HepG2 (cell line): Measurements from ENCODE around the gene STK39. TPM values are rescaled to one million over a fixed set of nuclear protein-coding genes. Genes with fewer than 3 reads are reported as not detected.

Source experiments
- CEBPG ChIP-seq: IDR thresholded peaks from 2 replicates; pipeline ENCODE4 v1.6.1; 2016
- DMTF1 ChIP-seq: sonication (generic); formaldehyde crosslinking; IDR thresholded peaks from 2 replicates; pipeline ENCODE4 v1.4.0; 2020; ENCODE audit warnings: mild to moderate bottlenecking, missing genetic modification reagents
- FOXO1 ChIP-seq: sonication (generic); formaldehyde crosslinking; IDR thresholded peaks from 2 replicates; pipeline ENCODE4 v1.4.0; 2020; ENCODE audit warnings: missing genetic modification reagents
- HHEX ChIP-seq: IDR thresholded peaks from 2 replicates; pipeline ENCODE4 v1.6.1; 2016; ENCODE audit warnings: control low read depth
- HOXD1 ChIP-seq: sonication (generic); formaldehyde crosslinking; IDR thresholded peaks from 2 replicates; pipeline ENCODE4 v1.5.0; 2020; ENCODE audit warnings: missing genetic modification reagents
- IRF9 ChIP-seq: sonication (generic); formaldehyde crosslinking; IDR thresholded peaks from 2 replicates; pipeline ENCODE4 v1.8.0; 2022; ENCODE audit warnings: missing genetic modification reagents, mild to moderate bottlenecking, borderline replicate concordance
- KDM5B ChIP-seq: sonication (generic); formaldehyde crosslinking; IDR thresholded peaks from 2 replicates; pipeline ENCODE4 v1.4.0; 2020; ENCODE audit warnings: missing genetic modification reagents, mild to moderate bottlenecking, borderline replicate concordance
- KMT2B ChIP-seq: IDR thresholded peaks from 2 replicates; pipeline ENCODE4 v1.6.1; 2016; ENCODE audit warnings: missing genetic modification reagents, missing compliant biosample characterization
- MAZ ChIP-seq, 2 experiments: sonication (generic) in 1 of 2; formaldehyde crosslinking in 1 of 2; IDR thresholded peaks; 2 replicates each; pipeline versions ENCODE4 v1.5.0 to v1.6.1; 2012 to 2020; ENCODE audit warnings: low read depth in 2 of 2, mild to moderate bottlenecking in 2 of 2, borderline replicate concordance in 1 of 2, improper control_type of control experiment in 1 of 2, low read length in 1 of 2, missing genetic modification reagents in 1 of 2, moderate library complexity in 1 of 2
- NR3C1 ChIP-seq: sonication (generic); formaldehyde crosslinking; IDR thresholded peaks from 2 replicates; pipeline ENCODE4 v1.4.0; 2020; ENCODE audit warnings: missing genetic modification reagents
- TAF1 ChIP-seq: sonication (generic); formaldehyde crosslinking; IDR thresholded peaks from 2 replicates; pipeline ENCODE4 v1.4.0; 2020; ENCODE audit warnings: missing genetic modification reagents
- USF2 ChIP-seq, 2 experiments: sonication (generic) in 1 of 2; formaldehyde crosslinking in 1 of 2; IDR thresholded peaks; 2 replicates each; pipeline versions ENCODE4 v1.5.1 to v1.6.1; 2011 to 2020; ENCODE audit warnings: borderline replicate concordance in 1 of 2, low read depth in 1 of 2, low read length in 1 of 2, mild to moderate bottlenecking in 1 of 2, missing genetic modification reagents in 1 of 2, moderate library complexity in 1 of 2
- ZBTB46 ChIP-seq: sonication (generic); formaldehyde crosslinking; IDR thresholded peaks from 2 replicates; pipeline ENCODE4 v1.4.0; 2020; ENCODE audit warnings: mild to moderate bottlenecking, missing genetic modification reagents, borderline replicate concordance
- ZIK1 ChIP-seq: sonication (generic); formaldehyde crosslinking; IDR thresholded peaks from 2 replicates; pipeline ENCODE4 v1.5.0; 2020; ENCODE audit warnings: mild to moderate bottlenecking, low read depth, missing genetic modification reagents, borderline replicate concordance
- ZMYM3 ChIP-seq: sonication (generic); formaldehyde crosslinking; IDR thresholded peaks from 2 replicates; pipeline ENCODE4 v1.5.1; 2020; ENCODE audit warnings: mild to moderate bottlenecking, missing genetic modification reagents
- ZNF274 ChIP-seq: sonication (generic); formaldehyde crosslinking; IDR thresholded peaks from 2 replicates; pipeline ENCODE4 v1.5.1; 2020; ENCODE audit warnings: mild to moderate bottlenecking, missing genetic modification reagents
- ZNF317 ChIP-seq: sonication (generic); formaldehyde crosslinking; IDR thresholded peaks from 2 replicates; pipeline ENCODE4 v1.5.0; 2020; ENCODE audit warnings: mild to moderate bottlenecking, missing genetic modification reagents
- ZNF550 ChIP-seq: sonication (generic); formaldehyde crosslinking; IDR thresholded peaks from 2 replicates; pipeline ENCODE4 v1.4.0; 2020; ENCODE audit warnings: mild to moderate bottlenecking, missing genetic modification reagents, borderline replicate concordance
- polyA plus RNA-seq, 8 experiments: library from polyadenylated mRNA; depleted of rRNA in 3 of 8; stranded (reverse) in 7 of 8; unstranded in 1 of 8; fragments of >200 nt; fragmentation: Illumina TruSeq in 4 of 8; extraction: Trizol in 4 of 8; gene quantifications; 2 replicates each; pipeline versions ENCODE4 v1.2.1 to v1.2.3, GENCODE V29; 2011 to 2016; ENCODE audit warnings: low read depth in 4 of 8, missing spikeins in 1 of 8, mixed read lengths in 1 of 8; ENCODE audit not compliant: insufficient read depth in 1 of 8
- total RNA-seq, 5 experiments: library from RNA; depleted of rRNA; stranded (reverse); fragments of >200 nt; fragmentation: Illumina TruSeq; extraction: Trizol; gene quantifications; 2 replicates each; pipeline ENCODE4 v1.2.3, GENCODE V29; 2016; ENCODE audit warnings: low read depth in 1 of 5
- TF ChIP-seq, protein P1 (sequence below): sonication (generic); formaldehyde crosslinking; IDR thresholded peaks from 2 replicates; pipeline ENCODE4 v1.4.0; 2020; ENCODE audit warnings: mild to moderate bottlenecking, missing genetic modification reagents

STK39 gene
- total and polyA plus RNA-seq, 2 of the 13 experiments (the other 11 are each of a cell fraction or from before 2014, with no cell fraction given) = 27.3 to 38.4 TPM

DNA sequence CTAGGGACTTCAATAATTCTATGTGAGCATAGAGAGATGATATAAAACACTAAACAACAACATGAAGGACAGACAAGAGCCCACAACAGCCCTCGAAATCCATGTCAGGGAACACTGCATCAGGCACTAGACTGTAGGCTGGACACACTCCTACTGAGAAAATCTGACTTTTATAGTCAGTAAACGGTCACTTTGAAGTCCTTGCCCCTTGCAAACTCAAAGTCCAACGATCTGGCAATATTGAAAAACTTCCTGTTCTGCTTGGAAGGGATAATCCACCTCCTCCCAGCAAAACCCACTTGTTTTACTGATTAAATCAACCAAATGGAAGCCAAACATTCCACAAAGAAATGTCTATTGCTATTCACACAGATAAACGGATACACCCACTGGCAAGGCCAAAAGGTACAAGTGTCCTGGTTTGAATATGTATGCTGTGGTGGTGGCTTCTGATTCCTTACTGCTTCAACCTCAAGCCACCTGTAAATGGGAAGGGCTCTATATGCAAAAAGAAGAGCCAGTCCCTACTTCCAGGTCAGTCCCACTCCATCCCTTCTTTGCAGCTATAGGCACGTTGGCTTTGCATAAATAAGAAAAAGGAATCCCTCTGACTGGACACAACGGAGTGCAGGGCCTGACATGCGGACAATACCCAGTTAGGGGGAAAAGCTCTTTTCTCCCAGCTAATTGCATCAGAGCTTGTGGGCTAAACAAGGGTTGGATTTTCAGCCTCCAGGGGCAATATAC lies 56.6 kb downstream of the STK39 start (continued):
- TF ChIP-seq ZMYM3 (CRISPR knock-in tag) (peak; percentile 58; the same call in 1 of the 2 replicates), ZIK1 (CRISPR knock-in tag) (no peak), DMTF1 (CRISPR knock-in tag) (no peak), NR3C1 (CRISPR knock-in tag) (no peak), MAZ (IDR thresholded peaks at IDR 0.05; ENCODE audit: borderline replicate concordance, low read depth, low read length) (no peak), MAZ (CRISPR knock-in tag; IDR thresholded peaks at IDR 0.05; ENCODE audit: low read depth) (peak; percentile 77), USF2 (IDR thresholded peaks at IDR 0.05; ENCODE audit: low read depth, low read length) (no peak), USF2 (CRISPR knock-in tag; IDR thresholded peaks at IDR 0.05; ENCODE audit: borderline replicate concordance) (no peak), HOXD1 (peak; percentile 77), IRF9 (no peak), ZNF550 (CRISPR knock-in tag) (no peak), ZNF274 (CRISPR knock-in tag) (no peak), CEBPG (CRISPR knock-in tag) (peak; percentile 71), KMT2B (CRISPR knock-in tag) (peak; percentile 55), TAF1 (CRISPR knock-in tag) (peak; percentile 32; the same call in 1 of the 2 replicates), ZNF317 (peak; percentile 54; the same call in 1 of the 2 replicates), HHEX (CRISPR knock-in tag) (peak; percentile 73), ZBTB46 (CRISPR knock-in tag) (no peak), FOXO1 (CRISPR knock-in tag) (peak; percentile 90), KDM5B (CRISPR knock-in tag) (no peak)
- TF ChIP-seq, protein P1, sequence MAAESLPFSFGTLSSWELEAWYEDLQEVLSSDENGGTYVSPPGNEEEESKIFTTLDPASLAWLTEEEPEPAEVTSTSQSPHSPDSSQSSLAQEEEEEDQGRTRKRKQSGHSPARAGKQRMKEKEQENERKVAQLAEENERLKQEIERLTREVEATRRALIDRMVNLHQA = no peak
